GM12875 (cell line): ENCODE results near the gene PNMA8B.
A peak's percentile ranks its signal among the peaks of the same experiment; 100 is the strongest.

ENCODE experiments used
- H3K4me3 ChIP-seq: one replicate; pipeline ENCODE4 v1.5.1; 2011; ENCODE audit warnings: low read depth, low read length, control low read depth
- CTCF ChIP-seq: IDR thresholded peaks from 2 replicates; pipeline ENCODE4 v1.5.1; 2011; ENCODE audit warnings: low read depth, mild to moderate bottlenecking, control low read depth, inconsistent platforms, low read length, moderate library complexity, borderline replicate concordance; ENCODE audit not compliant: insufficient read depth

Gene PNMA8B

GRCh38 chr19:46495786-46496099, at the start of gene PNMA8B:
TSS of gene PNMA8B (minus strand) at chr19:46495867. CDS start at chr19:46495465, 402 bp downstream.
- H3K4me3 ChIP-seq: no peak within 1 kb of the TSS
- TF ChIP-seq CTCF: no peak

GRCh38 chr19:46544651-46545050, 49.0 kb upstream of the PNMA8B start:
- H3K4me3 ChIP-seq: no peak overlapping the region
- no peak for TF ChIP-seq CTCF

GRCh38 chr19:46542428-46543230, 47.0 kb upstream of the PNMA8B start:
- no peak overlapping the region for H3K4me3 ChIP-seq

GRCh38 chr19:46537136-46538097, 41.8 kb upstream of the PNMA8B start:
- H3K4me3 ChIP-seq: no peak overlapping the region
- TF ChIP-seq CTCF: peak; percentile 94

More at GRCh38 chr19:46542428-46543230, 47.0 kb upstream of the PNMA8B start:
- peak; percentile 73; the same call in 1 of the 2 replicates for TF ChIP-seq CTCF

- TF ChIP-seq CTCF: no peak
- no peak overlapping the region for H3K4me3 ChIP-seq
Observed at GRCh38 chr19:46536391-46536790, 40.7 kb upstream of the PNMA8B start.

- no peak for TF ChIP-seq CTCF
Observed at GRCh38 chr19:46533621-46534081, 38.0 kb upstream of the PNMA8B start.

More at GRCh38 chr19:46533621-46534081, 38.0 kb upstream of the PNMA8B start:
- no peak overlapping the region for H3K4me3 ChIP-seq
